Ovary (tissue), 9 donors: ENCODE data around the gene CORO1C. TPM values are rescaled to one million over a fixed set of nuclear protein-coding genes. Genes with fewer than 3 reads are reported as not detected.

Experiments
- DNase-seq, 5 donors: peaks; one replicate each; pipeline ENCODE4 v3.0.0-alpha.2; 2019 to 2020
- H3K27ac ChIP-seq, 2 donors: fragments of 200-600 bp; one replicate each; pipeline versions ENCODE4 v1.5.1 to v1.8.0; 2019 to 2022
- H3K27me3 ChIP-seq: fragments of 200-600 bp; one replicate; pipeline ENCODE4 v1.8.0; 2022
- H3K36me3 ChIP-seq: fragments of 200-600 bp; sonication (generic); one replicate; pipeline ENCODE4 v1.5.1; 2019
- H3K4me1 ChIP-seq: one replicate; pipeline ENCODE4 v1.8.1; 2013; ENCODE audit warnings: mild to moderate bottlenecking, moderate library complexity; ENCODE audit not compliant: insufficient read depth
- H3K4me3 ChIP-seq: fragments of 200-600 bp; sonication (generic); one replicate; pipeline ENCODE4 v1.5.1; 2017
- H3K9me3 ChIP-seq, 2 donors: fragments of 200-600 bp in 1 of 2; sonication (generic) in 1 of 2; one replicate each; pipeline versions ENCODE4 v1.5.1 to v1.8.1; 2013 to 2019; ENCODE audit warnings: mild to moderate bottlenecking in 1 of 2, moderate library complexity in 1 of 2
- CTCF ChIP-seq, 3 donors: fragments of 450-650 bp in 2 of 3; fragments of 200-600 bp in 1 of 3; IDR thresholded peaks; one replicate each; pipeline versions ENCODE4 v1.5.1 to v1.8.0; 2016 to 2022; ENCODE audit warnings: antibody characterized with exemption in 3 of 3, mild to moderate bottlenecking in 1 of 3
- EP300 ChIP-seq: sonication (generic); formaldehyde crosslinking; IDR thresholded peaks from one replicate; pipeline ENCODE4 v1.6.1; 2017; ENCODE audit warnings: antibody characterized with exemption
- POLR2A ChIP-seq: fragments of 450-650 bp; IDR thresholded peaks from one replicate; pipeline ENCODE4 v1.6.1; 2017; ENCODE audit warnings: antibody characterized with exemption, mild to moderate bottlenecking, moderate library complexity
- WGBS, 3 donors: extraction: QIAGEN DNeasy Blood & Tissue Kit in 1 of 3; methylation state at CpG; one replicate each; pipeline versions ENCODE4 v1.1.5 to v1.1.7; 2013 to 2017; 5-methylcytosine and 5-hydroxymethylcytosine counted together
- intact Hi-C, 4 donors: fragments of 100-400 bp; cut with DNase I; formaldehyde crosslinking; loops; one replicate each; pipeline versions ENCODE4 v1.11.0 to v1.15.1; 2022 to 2023
- polyA plus RNA-seq, 2 donors: library from polyadenylated mRNA; stranded (reverse); fragments of 200-250 nt in 1 of 2; fragments of 350-450 nt in 1 of 2; fragmentation: Illumina TruSeq in 1 of 2; extraction: RNeasy Lipid Tissue Mini Kit (QIAGEN cat#74804) in 1 of 2; gene quantifications; one replicate each; pipeline ENCODE4 v1.2.3, GENCODE V29; 2013 to 2014
- total RNA-seq, 7 donors: library from RNA; depleted of rRNA in 2 of 7; stranded (reverse); fragments of >200 nt in 2 of 7; fragmentation: NEBNext Ultra II Directional in 3 of 7; extraction: Animal tissue kit (Norgen Biotek cat#: 25700) in 3 of 7; gene quantifications; one replicate each; pipeline versions ENCODE4 v1.1.0 to v1.2.4, GENCODE V29; 2016 to 2023
- donor health status: DM: no; HTN: no; CAD: no; lungs with moderate emphysema.
- donor health status: DM: no; HTN: no; CAD: no.
- donor health status: Bipolar disorder and iron deficiency.
- donor health status: DM: yes; HTN: yes; CAD: no.
- donor health status: DM: no; HTN: no; CAD: no.
- donor health status: DM: yes; HTN: yes; CAD: no.

CORO1C gene
- total and polyA plus RNA-seq, 9 donors: 35.1 to 143 (median 113) TPM

GRCh38 chr12:108764540-108765288 is 33.4 kb upstream of the CORO1C start:
- no peak overlapping the region for H3K4me3 ChIP-seq
- WGBS, 3 donors: 86 to 88% (median 87%) methylated on average over 7 of the region's 7 CpGs

DNA sequence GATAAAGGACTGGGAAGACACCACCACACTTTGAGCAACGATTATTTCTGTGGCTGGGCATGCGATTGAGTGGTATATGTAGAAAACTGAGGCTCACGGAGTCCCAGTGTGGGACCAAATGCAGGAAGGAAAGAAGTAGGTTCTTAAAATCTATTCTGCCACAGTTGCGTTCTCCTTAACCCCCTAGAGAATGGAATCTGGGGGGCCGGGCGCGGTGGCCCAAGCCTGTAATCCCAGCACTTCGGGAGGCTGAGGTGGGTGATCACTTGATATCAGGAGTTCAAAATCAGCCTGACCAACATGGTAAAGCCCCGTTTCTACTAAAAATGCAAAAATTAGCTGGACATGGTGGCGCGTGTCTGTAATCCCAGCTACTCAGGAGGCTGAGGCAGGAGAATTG is 29.9 kb upstream of the CORO1C start:
- no peak overlapping the region for H3K27ac ChIP-seq
- DNase-seq: no peak
- no peaks in the 10 kb centered on the region for H3K27me3 ChIP-seq
- H3K9me3 ChIP-seq: no peaks in the 10 kb centered on the region
- no peaks in the 10 kb centered on the region for H3K36me3 ChIP-seq
- TF ChIP-seq CTCF (IDR thresholded peaks at IDR 0.05) (no peak), POLR2A (no peak), EP300 (no peak)
- intact Hi-C loops: no loop called here
- peaks cover 8% of the 10 kb centered on the region for H3K4me1 ChIP-seq
- WGBS, 3 donors: 94 to 97% (median 96%) methylated on average over 11 of the region's 11 CpGs
- no peak overlapping the region for H3K4me3 ChIP-seq

More at GRCh38 chr12:108764540-108765288, 33.4 kb upstream of the CORO1C start:
- no peak for TF ChIP-seq POLR2A
- TF ChIP-seq CTCF (IDR thresholded peaks at IDR 0.05): no peak
- no peak for TF ChIP-seq EP300
- Histone ChIP-seq H3K36me3 (no peaks in the 10 kb centered on the region), H3K27ac (peak overlapping the region in 1 of 2 donors; percentile 17), H3K9me3 (no peaks in the 10 kb centered on the region), H3K27me3 (no peaks in the 10 kb centered on the region), H3K4me1 (peaks cover 10% of the 10 kb centered on the region)
- no peak for DNase-seq
- intact Hi-C loops: no loop called here

DNA sequence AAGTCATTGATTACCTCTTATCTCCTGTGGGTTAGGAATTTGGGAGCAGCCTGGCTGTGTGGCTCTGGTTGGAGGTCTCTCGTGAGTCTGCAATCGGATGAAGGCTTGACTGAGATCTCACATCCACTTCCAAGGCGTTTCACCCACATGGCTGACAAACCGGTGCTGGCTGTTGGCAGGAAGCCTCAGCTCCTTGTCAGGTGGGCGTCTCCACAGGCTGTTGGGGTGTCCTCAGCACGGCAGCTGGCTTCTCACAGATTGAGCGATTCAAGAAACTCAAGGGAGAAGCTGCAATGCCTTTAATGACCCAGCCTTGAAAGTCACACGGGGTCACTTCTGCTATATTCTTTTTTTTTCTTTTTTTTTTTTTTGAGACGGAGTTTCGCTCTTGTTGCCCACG is 28.6 kb upstream of the CORO1C start:
- no peak for DNase-seq
- 64 to 76% (median 74%) methylated on average over 11 of the region's 11 CpGs for WGBS, 3 donors
- Histone ChIP-seq H3K27ac (no peak overlapping the region), H3K36me3 (no peaks in the 10 kb centered on the region), H3K4me3 (no peak overlapping the region), H3K9me3 (no peaks in the 10 kb centered on the region), H3K4me1 (peaks cover 1% of the 10 kb centered on the region), H3K27me3 (no peaks in the 10 kb centered on the region)
- intact Hi-C loops: no loop called here
- TF ChIP-seq POLR2A: no peak
- no peak for TF ChIP-seq CTCF (IDR thresholded peaks at IDR 0.05)
- no peak for TF ChIP-seq EP300

DNA sequence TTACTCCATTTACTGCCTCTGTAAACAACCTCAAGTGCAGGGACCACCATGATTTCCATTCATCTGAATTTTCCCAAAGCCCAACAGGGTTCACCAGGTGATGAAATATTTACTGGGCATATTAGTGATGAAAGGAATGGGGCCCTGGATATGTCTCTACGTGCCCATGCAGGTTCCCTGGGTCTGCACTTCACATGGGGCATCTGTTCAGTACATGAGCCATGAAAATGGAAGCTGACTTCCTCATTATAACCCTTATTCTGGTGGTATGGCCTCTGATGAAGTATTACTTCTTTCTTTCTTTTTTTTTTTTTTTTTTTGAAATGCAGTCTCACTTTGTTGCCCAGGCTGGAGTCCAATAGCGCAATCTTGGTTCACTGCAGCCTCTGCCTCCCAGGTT is 26.5 kb upstream of the CORO1C start:
- Histone ChIP-seq H3K36me3 (no peaks in the 10 kb centered on the region), H3K9me3 (no peaks in the 10 kb centered on the region), H3K27me3 (no peaks in the 10 kb centered on the region), H3K4me1 (no peaks in the 10 kb centered on the region), H3K27ac (no peak overlapping the region), H3K4me3 (no peak overlapping the region)
- DNase-seq: no peak
- 86 to 97% (median 91%) methylated on average over 2 of the region's 2 CpGs for WGBS, 3 donors
- TF ChIP-seq EP300: no peak
- TF ChIP-seq CTCF (IDR thresholded peaks at IDR 0.05): no peak
- no peak for TF ChIP-seq POLR2A
- intact Hi-C loops: no loop called here
